GM08714 (cell line): ENCODE results near the gene MDP1.
A peak's percentile ranks its signal among the peaks of the same experiment; 100 is the strongest.

Experiments used
- H3K4me3 ChIP-seq: fragments of 200-500 bp; sonication (Bioruptor generic); 2 replicates; pipeline ENCODE4 v1.5.1; 2014; ENCODE audit warnings: mild to moderate bottlenecking, low read length, inconsistent platforms
- ZNF274 ChIP-seq: IDR thresholded peaks from 2 replicates; pipeline ENCODE4 v1.6.1; 2012; ENCODE audit warnings: mild to moderate bottlenecking, low read depth, low read length

Gene MDP1

GRCh38 chr14:24188251-24189058 is 27.4 kb downstream of the MDP1 start, which contains the start of gene IPO4:
TSS of gene IPO4 (minus strand) at chr14:24188816. CDS start at chr14:24188787, 29 bp downstream.
- peak within 1 kb of the TSS; percentile 72 for H3K4me3 ChIP-seq
- no peak for TF ChIP-seq ZNF274

- TF ChIP-seq ZNF274: no peak
- peak overlapping the region; percentile 72 for H3K4me3 ChIP-seq
These were observed 28.3 kb downstream of the MDP1 start for GRCh38 chr14:24187539-24187915.

GRCh38 chr14:24186831-24187538 is 28.9 kb downstream of the MDP1 start:
- H3K4me3 ChIP-seq: no peak overlapping the region; the same call in 1 of the 2 replicates

GRCh38 chr14:24185741-24186140 is 30.1 kb downstream of the MDP1 start:
- TF ChIP-seq ZNF274: no peak
- H3K4me3 ChIP-seq: no peak overlapping the region

More at GRCh38 chr14:24186831-24187538, 28.9 kb downstream of the MDP1 start:
- no peak for TF ChIP-seq ZNF274

GRCh38 chr14:24185026-24185425 is 30.8 kb downstream of the MDP1 start:
- H3K4me3 ChIP-seq: no peak overlapping the region
- no peak for TF ChIP-seq ZNF274

- H3K4me3 ChIP-seq: no peak overlapping the region
- TF ChIP-seq ZNF274: no peak
These were observed 31.5 kb downstream of the MDP1 start for GRCh38 chr14:24184104-24184970.

GRCh38 chr14:24183014-24183481 is 32.8 kb downstream of the MDP1 start:
- TF ChIP-seq ZNF274: no peak
- H3K4me3 ChIP-seq: no peak overlapping the region

GRCh38 chr14:24182110-24182882 is 33.6 kb downstream of the MDP1 start:
- TF ChIP-seq ZNF274: no peak
- no peak overlapping the region for H3K4me3 ChIP-seq

- no peak overlapping the region for H3K4me3 ChIP-seq
- TF ChIP-seq ZNF274: no peak
These were observed 34.3 kb downstream of the MDP1 start for GRCh38 chr14:24181371-24182077.

GRCh38 chr14:24179961-24180796 is 35.7 kb downstream of the MDP1 start:
- no peak overlapping the region for H3K4me3 ChIP-seq
- no peak for TF ChIP-seq ZNF274

GRCh38 chr14:24179294-24179960 is 36.4 kb downstream of the MDP1 start:
- no peak for TF ChIP-seq ZNF274
- no peak overlapping the region for H3K4me3 ChIP-seq
